ENCODE results near the gene YDJC.

YDJC gene

GRCh38 chr22:21652547-21653545 is 23.0 kb upstream of the YDJC start:
- no peak overlapping the region for H3K4me3 ChIP-seq (ENCODE audit: low read depth, low read length)
- no peak for DNase-seq (ENCODE audit: low read depth)
- TF ChIP-seq MYC (IDR thresholded peaks at IDR 0.05; ENCODE audit: low read depth, low read length) (no peak), MAX (IDR thresholded peaks at IDR 0.05; ENCODE audit: low read depth, low read length) (no peak), POLR2A (IDR thresholded peaks at IDR 0.05; ENCODE audit: extremely low read depth, insufficient read length) (no peak)
- TF ChIP-seq, protein P1, sequence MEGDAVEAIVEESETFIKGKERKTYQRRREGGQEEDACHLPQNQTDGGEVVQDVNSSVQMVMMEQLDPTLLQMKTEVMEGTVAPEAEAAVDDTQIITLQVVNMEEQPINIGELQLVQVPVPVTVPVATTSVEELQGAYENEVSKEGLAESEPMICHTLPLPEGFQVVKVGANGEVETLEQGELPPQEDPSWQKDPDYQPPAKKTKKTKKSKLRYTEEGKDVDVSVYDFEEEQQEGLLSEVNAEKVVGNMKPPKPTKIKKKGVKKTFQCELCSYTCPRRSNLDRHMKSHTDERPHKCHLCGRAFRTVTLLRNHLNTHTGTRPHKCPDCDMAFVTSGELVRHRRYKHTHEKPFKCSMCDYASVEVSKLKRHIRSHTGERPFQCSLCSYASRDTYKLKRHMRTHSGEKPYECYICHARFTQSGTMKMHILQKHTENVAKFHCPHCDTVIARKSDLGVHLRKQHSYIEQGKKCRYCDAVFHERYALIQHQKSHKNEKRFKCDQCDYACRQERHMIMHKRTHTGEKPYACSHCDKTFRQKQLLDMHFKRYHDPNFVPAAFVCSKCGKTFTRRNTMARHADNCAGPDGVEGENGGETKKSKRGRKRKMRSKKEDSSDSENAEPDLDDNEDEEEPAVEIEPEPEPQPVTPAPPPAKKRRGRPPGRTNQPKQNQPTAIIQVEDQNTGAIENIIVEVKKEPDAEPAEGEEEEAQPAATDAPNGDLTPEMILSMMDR (IDR thresholded peaks at IDR 0.05; ENCODE audit: low read depth, low read length) = no peak

GRCh38 chr22:21652010-21652546 is 22.3 kb upstream of the YDJC start:
- no peak for TF ChIP-seq MAX (IDR thresholded peaks at IDR 0.05; ENCODE audit: low read depth, low read length)
- TF ChIP-seq MYC (IDR thresholded peaks at IDR 0.05; ENCODE audit: low read depth, low read length) = no peak
- TF ChIP-seq, protein P1 (IDR thresholded peaks at IDR 0.05; ENCODE audit: low read depth, low read length) = no peak
- TF ChIP-seq POLR2A (IDR thresholded peaks at IDR 0.05; ENCODE audit: extremely low read depth, insufficient read length) = no peak
- H3K4me3 ChIP-seq (ENCODE audit: low read depth, low read length) = no peak overlapping the region
- no peak for DNase-seq (ENCODE audit: low read depth)

GRCh38 chr22:21651521-21652009 is 21.7 kb upstream of the YDJC start:
- no peak overlapping the region for H3K4me3 ChIP-seq (ENCODE audit: low read depth, low read length)
- DNase-seq (ENCODE audit: low read depth) = no peak
- TF ChIP-seq MAX (IDR thresholded peaks at IDR 0.05; ENCODE audit: low read depth, low read length) (no peak), POLR2A (IDR thresholded peaks at IDR 0.05; ENCODE audit: extremely low read depth, insufficient read length) (no peak), MYC (IDR thresholded peaks at IDR 0.05; ENCODE audit: low read depth, low read length) (no peak)
- TF ChIP-seq, protein P1 (IDR thresholded peaks at IDR 0.05; ENCODE audit: low read depth, low read length) = no peak

GRCh38 chr22:21650823-21651520 is 21.1 kb upstream of the YDJC start:
- DNase-seq (ENCODE audit: low read depth) = no peak
- TF ChIP-seq POLR2A (IDR thresholded peaks at IDR 0.05; ENCODE audit: extremely low read depth, insufficient read length) (no peak), MYC (IDR thresholded peaks at IDR 0.05; ENCODE audit: low read depth, low read length) (no peak), MAX (IDR thresholded peaks at IDR 0.05; ENCODE audit: low read depth, low read length) (no peak)
- TF ChIP-seq, protein P1 (IDR thresholded peaks at IDR 0.05; ENCODE audit: low read depth, low read length) = no peak
- H3K4me3 ChIP-seq (ENCODE audit: low read depth, low read length) = no peak overlapping the region

- no peak for DNase-seq (ENCODE audit: low read depth)
- TF ChIP-seq MAX (IDR thresholded peaks at IDR 0.05; ENCODE audit: low read depth, low read length) (no peak), MYC (IDR thresholded peaks at IDR 0.05; ENCODE audit: low read depth, low read length) (no peak), POLR2A (IDR thresholded peaks at IDR 0.05; ENCODE audit: extremely low read depth, insufficient read length) (no peak)
- TF ChIP-seq, protein P1 (IDR thresholded peaks at IDR 0.05; ENCODE audit: low read depth, low read length) = no peak
- no peak overlapping the region for H3K4me3 ChIP-seq (ENCODE audit: low read depth, low read length)
Measured at GRCh38 chr22:21650280-21650679, 20.5 kb upstream of the YDJC start.
